GM18858 (cell line): Measurements from ENCODE around the gene PAN3.
A peak's percentile ranks its signal among the peaks of the same experiment; 100 is the strongest.
"Not testable (repeated sequence)": the region's sequence is repeated elsewhere in the genome, so short reads cannot be mapped to it uniquely, and the experiment has no call there.

Experiments used
- ATAC-seq: cut with Tn5 transposase; IDR thresholded peaks from one replicate; pipeline ENCODE4 v1.9.1; 2021; ENCODE audit not compliant: unreplicated experiment

PAN3 gene, protein sequence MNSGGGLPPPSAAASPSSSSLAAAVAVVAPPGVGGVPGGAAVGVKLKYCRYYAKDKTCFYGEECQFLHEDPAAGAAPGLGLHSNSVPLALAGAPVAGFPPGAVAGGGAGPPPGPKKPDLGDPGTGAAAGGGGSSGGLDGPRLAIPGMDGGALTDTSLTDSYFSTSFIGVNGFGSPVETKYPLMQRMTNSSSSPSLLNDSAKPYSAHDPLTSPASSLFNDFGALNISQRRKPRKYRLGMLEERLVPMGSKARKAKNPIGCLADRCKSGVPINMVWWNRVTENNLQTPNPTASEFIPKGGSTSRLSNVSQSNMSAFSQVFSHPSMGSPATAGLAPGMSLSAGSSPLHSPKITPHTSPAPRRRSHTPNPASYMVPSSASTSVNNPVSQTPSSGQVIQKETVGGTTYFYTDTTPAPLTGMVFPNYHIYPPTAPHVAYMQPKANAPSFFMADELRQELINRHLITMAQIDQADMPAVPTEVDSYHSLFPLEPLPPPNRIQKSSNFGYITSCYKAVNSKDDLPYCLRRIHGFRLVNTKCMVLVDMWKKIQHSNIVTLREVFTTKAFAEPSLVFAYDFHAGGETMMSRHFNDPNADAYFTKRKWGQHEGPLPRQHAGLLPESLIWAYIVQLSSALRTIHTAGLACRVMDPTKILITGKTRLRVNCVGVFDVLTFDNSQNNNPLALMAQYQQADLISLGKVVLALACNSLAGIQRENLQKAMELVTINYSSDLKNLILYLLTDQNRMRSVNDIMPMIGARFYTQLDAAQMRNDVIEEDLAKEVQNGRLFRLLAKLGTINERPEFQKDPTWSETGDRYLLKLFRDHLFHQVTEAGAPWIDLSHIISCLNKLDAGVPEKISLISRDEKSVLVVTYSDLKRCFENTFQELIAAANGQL

DNA sequence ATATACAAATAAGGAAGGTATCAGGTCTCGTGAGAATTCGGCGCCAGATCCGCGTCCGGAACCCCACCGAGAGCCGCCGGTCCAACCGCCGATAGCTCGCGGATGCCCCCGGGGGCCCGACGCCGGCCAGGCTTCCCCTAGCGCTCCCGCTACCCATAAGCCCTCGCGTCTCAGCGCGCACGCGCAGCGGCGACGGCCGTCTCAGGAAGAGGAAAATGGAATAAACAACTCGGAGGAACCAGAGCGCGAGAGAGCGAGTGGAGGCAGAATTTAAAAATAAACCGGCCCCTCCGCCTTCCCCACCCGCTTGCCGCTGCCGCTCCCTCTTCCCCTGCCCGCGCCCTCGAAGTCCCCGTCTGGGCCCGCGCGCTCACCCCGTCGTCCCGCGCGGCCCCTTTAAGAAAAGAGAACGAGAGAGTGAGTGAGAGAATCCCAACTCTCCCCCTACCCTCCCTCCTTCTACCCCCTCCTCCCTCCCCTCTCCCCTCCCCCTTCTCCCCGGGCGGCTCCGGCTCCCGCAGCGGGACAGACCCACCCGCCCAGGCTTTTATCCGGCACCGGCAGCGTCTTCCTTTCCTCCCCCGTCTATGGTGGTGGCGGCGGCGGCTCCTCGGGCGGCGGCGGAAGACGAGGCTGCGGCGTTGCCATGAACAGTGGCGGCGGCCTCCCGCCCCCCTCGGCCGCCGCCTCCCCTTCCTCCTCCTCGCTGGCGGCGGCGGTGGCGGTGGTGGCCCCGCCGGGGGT lies at the start of gene PAN3:
TSS of gene PAN3 (plus strand) at position 534 of the 744 bp plus-strand sequence. CDS start at position 647, 113 bp downstream.
- peak; percentile 34 for ATAC-seq

DNA sequence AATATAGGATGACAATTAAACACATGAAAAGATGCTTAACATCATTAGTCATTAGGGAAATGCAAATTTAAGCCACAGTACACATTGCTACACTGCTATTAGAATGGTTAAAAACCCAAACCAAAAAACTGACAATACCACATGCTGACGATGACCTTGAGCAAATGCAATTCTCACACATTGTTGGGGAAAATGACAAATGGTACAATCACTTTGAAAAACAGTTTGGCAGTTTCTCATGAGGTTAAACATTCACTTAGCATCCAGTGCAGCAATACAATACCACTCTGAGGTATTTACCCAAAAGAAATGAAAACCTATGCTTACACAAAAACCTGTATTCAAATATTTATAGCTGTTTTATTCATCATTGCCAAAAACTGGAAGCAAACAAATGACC lies 49.3 kb upstream of the PAN3 start:
- ATAC-seq: no peak

DNA sequence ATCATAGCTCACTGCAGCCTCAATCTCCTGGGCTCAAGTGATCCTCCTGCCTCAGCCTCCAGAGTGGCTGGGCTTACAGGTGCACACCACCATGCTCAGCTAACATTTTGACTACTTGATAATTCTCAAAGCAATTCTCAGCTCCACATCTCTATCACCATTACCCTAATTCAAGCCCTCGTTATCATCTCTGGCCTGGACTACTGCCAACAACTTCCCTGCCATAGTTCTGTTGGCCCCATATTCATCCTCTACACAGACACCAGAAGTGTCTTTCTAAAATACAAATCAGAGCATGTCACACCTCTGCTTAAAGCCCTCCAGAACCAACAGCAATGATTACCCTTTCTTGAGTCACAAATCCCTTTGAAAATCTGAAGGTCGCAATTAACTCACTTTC lies 45.9 kb upstream of the PAN3 start:
- ATAC-seq: no peak

DNA sequence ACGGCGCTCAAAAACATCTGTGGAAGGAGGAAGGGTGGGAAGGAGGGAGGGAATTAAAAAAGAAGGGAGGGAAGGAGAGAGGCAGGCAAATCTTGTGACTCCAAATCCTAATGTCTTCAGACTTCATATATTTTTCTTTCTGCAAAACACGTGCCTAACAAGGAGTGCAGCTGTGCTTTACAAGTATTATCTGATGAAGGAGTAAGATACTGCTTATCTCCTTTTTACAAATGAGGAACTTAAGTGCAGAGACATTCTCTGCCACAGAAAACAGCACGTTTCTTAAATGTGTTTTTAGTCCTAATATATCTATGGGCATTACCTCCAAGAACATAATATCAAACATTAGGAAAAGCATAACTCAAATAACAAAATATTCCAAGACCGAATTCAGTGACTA lies 44.5 kb upstream of the PAN3 start:
- no peak for ATAC-seq

DNA sequence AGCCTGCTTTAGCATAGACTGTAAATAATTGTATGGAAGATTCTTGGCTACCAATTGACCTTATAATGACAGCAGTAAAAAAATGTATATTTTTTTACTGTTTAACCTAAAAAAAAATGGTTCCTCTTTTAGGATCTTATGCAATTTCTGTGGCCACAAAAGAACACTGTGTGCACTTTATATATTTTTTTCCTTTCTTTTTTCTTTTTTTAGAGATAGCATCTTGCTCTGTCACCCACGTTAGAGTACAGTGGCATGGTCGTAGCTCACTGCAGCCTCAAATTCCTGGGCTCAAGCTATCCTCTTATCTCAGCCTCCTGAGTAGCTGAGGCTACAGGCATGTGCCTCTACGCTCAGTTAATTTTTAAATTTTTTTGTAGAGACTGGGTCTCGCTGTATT lies 44.0 kb upstream of the PAN3 start:
- ATAC-seq: no peak

DNA sequence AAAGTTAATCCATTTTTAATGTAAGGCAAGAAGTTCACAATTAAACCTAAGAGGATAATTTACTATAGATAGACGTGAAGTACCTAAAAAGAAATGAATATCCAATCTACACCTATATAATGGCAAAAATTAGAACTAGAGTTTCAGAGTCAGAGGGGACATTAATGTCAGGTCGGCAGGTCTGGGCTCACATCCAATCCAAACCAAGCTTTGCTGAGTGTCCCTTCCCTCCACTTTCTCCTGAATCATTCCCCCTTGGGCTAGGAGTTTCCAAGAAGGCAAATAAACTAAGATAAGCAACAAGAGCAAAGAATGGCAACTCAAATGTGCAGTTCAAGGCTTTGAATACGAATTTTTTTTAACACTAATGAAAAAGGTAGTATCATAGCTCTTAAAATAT lies 40.8 kb upstream of the PAN3 start:
- no peak for ATAC-seq

DNA sequence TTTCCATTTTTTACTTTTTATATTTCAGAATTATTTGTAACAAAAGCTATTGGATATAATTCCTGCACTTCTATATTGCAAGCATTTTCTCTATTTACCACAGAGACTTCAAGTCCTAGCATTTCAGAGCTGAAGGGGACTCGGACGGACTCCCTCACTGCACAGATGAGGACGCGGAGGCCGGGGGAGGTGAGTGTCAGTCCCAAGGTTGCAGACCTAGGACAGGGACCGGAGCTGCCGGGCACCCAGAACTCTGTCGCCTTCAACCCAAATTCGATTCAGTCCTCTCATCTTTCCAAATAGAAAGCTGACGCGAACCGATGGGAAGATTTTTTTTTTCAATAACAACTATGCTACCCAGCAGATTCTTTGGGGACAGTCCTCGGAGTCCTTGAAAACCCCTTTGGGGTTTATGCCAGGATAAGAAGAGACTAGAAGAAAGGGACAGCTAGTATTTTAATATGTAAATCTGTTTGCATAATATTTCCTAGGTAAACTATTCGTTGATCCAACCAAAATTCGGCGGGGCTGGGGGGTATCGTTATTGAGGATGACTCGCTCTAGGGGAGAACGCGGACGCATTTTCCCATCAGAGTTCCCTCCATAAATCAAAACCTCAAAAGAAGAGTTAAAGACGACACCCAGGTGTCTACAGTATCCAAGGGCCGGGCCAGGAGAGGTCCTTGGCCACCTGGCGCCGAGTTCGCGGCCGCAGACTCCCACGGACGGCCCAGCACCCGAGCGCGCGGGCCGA lies 38.8 kb upstream of the PAN3 start:
- no peak for ATAC-seq

DNA sequence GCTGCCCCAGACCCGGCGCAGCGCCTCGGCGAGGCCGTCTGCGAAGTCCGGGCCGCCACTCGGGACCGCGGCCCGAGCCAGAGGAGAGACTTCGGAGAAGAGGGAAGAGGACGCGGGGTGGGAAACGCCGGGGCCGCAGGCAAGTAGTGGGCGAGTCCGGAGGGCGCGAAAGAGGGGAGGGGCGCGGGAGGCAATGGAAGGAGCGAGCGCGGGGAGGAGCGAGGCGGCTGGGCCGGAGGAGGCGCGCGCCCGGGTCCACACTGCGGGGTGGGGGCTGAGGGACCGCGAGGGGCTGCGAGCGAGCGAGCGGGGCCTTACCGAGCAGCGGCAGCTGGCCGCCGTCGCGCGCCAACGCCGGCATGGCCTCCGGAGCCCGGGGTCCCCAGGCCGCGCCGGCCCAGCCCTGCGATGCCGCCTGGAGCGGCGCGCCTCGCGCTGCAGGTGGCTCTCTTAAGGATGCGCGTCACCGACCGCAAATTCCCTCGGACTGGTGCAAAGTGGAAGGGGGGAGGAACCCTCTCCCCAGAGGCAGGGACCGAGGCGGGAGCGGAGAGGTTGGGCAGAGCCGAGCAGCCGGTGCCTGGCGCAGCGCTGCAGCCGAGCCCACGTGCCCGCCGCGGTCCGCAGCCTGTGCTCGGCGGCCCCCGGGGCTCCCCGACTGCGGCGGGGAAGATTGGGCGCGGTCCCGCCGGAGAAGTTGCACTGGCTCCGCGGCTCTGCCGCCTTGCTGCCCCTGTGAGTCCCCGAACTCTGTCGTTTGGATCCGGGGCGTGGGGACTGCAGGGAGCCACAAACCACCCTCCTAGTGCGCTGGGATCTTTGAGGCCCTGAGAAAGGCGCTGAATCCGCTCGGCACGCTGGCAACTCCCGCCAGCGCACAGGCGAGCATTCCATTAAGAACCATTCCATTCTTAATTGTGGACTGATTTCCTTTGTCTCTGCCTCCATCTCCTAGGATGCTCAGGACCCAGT lies 37.9 kb upstream of the PAN3 start, which contains the start of gene FLT3:
TSS of gene FLT3 (minus strand) at position 427 of the 972 bp plus-strand sequence. CDS start at position 361, 66 bp downstream.
- no peak for ATAC-seq

DNA sequence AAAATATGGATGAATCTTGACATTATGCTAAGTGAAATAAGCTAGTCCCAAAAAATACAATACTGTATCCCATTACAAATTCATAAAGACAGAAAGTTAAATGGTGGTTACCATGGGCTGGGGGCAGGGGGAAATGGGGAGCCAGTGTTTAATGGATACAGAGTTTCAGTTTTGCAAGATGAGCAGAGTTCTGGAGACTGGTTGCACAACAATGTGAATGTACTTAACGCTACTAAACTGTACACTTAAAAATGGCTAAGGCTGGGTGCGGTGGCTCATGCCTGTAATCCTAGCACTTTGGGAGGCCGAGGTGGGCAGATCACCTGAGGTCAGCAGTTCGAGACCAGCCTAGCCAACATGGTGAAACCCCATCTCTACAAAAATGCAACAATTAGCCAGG lies 36.5 kb upstream of the PAN3 start:
- not testable (repeated sequence) for ATAC-seq

DNA sequence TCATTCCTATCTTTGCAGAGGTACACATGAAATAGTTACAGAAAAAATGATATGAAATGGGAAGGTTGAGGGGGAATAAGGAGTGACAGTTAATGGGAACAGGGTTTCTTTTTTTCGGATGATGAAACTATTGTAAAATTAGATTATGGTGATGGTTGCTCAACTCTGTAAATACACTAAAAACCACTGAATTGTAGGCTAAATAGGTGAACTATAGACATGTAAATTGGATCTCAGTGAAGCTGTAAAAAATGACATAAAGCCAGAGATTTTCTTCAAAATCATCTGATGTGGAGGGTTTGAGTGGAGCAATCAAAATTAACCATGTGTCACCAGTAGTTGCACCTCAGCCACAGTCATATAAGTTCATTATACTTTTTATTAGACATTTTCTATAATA lies 31.4 kb upstream of the PAN3 start:
- ATAC-seq: no peak

DNA sequence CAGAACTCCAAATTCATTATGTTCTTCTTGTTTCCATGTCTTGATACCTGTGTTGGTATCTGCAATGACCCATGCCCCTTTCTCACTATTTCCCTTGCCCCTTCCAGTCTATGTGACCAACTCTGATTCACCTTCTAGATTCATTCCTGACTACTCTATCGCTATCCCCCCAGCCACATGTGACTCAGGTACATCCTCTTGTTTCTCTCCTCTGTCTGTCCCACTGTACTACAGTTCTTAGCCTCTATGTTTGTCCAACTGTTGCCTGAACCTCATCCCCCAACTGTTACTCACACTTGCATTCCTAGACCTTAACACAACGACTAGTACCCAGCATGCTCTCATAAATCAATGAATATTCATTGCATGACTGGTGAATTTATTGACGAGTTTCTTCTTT lies 27.9 kb upstream of the PAN3 start:
- ATAC-seq: no peak

DNA sequence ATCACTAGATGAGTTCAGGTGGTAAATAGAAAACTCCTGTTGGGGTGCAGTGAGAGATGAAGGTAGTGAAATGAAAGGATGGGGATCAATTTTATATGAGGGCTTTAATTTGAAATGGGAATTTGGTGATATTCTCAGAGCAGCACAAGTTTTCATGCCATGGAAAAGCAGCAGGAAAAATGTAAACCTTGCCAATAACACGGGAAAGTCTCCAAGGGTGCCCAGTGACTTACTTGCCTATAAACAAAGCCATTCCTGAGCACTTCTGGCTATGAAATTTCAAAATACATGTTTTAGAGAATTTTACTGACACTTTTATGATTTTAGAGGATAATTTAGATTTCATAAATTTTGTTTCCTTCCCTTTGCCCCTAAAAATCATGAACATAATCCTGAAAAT lies 21.6 kb upstream of the PAN3 start:
- no peak for ATAC-seq

DNA sequence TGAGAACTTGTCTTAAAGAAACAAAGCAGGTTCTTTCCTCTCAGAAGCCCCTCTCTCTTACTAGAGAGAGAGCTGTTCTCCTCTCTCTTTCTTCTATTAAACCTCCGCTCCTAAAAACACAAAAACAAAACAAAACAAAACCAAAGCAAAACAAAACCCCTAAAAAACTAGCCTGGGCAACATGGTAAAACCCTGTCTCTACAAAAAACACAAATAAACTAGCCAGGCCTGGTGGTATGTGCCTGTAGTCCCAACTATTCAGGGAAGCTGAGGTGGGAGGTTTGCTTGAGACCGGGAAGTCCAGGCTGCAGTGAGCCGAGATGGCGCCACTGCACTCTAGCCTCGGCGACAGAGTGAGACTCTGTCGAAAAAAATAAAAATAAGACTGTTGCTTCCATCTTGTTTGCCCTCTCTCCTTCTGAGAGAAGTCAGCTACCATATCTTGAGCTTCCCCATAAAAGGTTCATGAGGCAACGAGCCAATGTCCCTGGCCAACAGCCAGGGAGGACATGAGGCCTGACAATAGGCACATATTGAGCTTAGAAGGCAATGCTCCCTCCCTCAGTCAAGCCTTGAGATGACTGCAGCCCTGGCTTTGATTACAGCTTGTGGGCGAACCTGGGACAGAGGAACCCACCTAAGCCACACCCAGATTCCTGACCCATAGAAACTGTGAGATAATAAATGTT lies 20.5 kb upstream of the PAN3 start:
- ATAC-seq: no peak

DNA sequence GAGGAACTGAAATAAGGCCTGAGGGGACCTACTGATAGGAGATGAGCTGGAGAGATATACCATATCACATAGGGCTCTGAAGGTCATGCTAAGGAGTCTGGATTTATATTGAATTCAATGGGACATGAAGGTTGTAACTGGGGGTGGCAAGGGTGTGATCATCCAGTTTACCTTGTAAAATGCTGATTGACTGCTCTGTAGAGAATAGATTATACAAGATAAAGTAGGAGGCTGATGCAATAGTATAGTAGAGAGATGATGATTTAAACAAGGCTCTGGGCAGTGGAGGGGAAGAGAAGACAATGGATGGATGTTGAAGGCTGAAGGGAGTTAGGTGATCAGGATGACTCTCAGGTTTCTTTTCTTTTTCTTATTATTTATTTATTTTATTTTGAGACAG lies 18.0 kb upstream of the PAN3 start:
- ATAC-seq: no peak

DNA sequence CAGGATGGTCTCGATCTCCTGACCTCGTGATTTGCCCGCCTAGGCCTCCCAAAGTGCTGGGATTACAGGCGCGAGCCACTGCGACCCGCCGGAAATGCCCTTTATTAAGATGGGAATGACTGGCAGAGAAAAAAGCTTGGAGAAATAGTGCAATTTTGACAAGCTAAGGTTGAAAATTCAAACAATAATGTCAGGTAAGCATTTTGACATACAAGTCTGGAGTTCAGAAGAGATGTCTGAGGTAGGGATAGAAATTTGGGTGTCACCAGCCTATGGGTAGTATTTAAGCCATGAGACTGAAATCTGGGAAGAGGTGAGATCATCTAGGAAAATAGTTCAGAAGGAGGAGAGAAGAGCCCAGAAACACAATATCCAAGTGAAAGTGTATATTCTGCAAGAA lies 17.1 kb upstream of the PAN3 start:
- no peak for ATAC-seq

DNA sequence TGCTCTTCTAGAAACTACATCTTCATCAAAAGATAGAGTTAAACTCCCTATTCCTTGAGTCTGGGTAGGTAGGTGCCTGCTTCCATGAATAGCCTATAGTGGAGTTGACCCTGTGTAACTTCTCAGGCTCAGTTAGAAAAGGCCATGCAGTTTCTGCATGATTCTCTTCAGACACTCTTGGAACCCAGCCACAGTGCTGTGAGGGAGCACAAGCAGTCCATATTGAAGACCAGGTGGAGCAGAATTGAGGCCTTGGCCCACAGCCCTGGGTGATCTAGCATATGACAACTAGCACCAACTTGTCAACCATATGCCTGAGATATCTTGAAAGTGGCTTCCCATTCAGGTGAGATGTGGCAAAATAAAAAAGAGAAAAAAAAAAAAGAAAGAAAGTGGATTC lies 10.3 kb upstream of the PAN3 start:
- ATAC-seq: no peak

DNA sequence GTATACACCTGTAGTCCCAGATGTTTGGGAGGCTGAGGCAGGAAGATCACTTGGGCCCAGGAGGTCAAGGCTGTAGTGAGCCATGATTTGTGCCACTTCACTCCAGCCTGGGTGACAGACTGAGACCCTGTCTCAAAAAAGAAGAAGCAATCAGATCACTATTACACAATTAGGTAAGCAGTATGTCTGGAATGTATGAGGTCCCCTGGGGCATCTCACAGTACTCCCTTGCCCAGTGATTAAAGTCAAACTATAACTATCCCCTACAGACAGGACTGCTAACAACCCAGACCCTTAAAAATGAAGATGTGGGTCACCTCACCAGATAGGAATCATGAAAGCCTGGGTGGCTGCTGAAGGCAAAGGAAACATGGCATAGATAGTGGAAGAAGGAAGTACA lies 9.4 kb upstream of the PAN3 start:
- ATAC-seq: no peak

DNA sequence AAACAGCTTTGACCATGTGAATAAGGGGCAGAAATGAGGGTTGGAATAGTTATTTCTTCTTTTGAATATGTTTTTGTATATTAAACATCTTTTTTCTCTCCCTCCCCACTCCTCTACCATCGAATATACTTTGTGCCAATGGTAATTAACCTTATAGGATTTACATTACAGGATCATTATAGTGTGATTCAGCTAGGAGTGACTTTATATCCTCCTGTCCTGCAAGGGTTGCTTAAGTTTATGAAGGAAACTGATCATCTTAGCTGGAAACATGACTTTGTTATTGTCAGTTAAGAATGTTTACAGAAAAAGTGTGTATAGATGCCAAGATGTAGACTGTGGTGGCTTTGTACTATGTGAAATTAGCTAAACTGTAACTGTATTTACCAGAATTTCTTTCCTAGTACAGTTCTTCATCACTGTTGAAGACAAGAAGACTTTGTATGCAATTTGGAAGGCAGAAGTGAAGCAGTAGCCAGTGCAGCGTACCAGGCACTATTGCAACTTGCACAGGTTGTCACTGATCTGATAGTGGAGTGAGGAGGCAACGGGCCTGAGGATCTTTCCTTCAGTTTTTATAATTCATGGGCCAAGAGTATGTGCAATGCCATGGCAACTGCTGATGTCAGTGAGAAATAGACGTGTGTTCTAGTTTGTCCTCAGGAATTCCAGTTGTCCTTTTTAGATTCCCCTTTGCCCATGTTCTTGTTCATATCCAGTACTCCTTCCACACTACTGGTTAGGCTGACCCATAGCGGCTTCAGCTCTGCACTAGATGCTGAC lies 8.2 kb upstream of the PAN3 start:
- ATAC-seq: no peak
